Neuronal stem cell (in vitro differentiated cells): Measurements from ENCODE around the gene ZBTB7C.

Experiments used
- DNase-seq: peaks from one replicate; pipeline ENCODE4 v3.0.0-alpha.2; 2013; ENCODE audit warnings: low spot score
- H2AFZ ChIP-seq: one replicate; pipeline ENCODE4 v1.6.1; 2013; ENCODE audit warnings: mild to moderate bottlenecking, low read length, inconsistent platforms
- H2AK5ac ChIP-seq: 2 replicates; pipeline ENCODE4 v1.6.1; 2013; ENCODE audit warnings: low read depth, mild to moderate bottlenecking, inconsistent platforms, low read length, moderate library complexity, mixed read lengths
- H2BK120ac ChIP-seq: 2 replicates; pipeline ENCODE4 v1.6.1; 2013; ENCODE audit warnings: low read depth, mild to moderate bottlenecking, inconsistent platforms, low read length, moderate library complexity, mixed read lengths
- H2BK12ac ChIP-seq: one replicate; pipeline ENCODE4 v1.6.1; 2013; ENCODE audit warnings: low read length, inconsistent platforms
- H2BK15ac ChIP-seq: 2 replicates; pipeline ENCODE4 v1.6.1; 2013; ENCODE audit warnings: mild to moderate bottlenecking, low read length, inconsistent platforms, mixed read lengths
- H2BK5ac ChIP-seq: one replicate; pipeline ENCODE4 v1.6.1; 2013; ENCODE audit warnings: inconsistent platforms, mild to moderate bottlenecking, low read length, moderate library complexity
- H3K14ac ChIP-seq: one replicate; pipeline ENCODE4 v1.6.1; 2013; ENCODE audit warnings: low read length, inconsistent platforms
- H3K18ac ChIP-seq: 2 replicates; pipeline ENCODE4 v1.6.1; 2013; ENCODE audit warnings: low read length, inconsistent platforms
- H3K23ac ChIP-seq: 2 replicates; pipeline ENCODE4 v1.6.1; 2013; ENCODE audit warnings: low read depth, mild to moderate bottlenecking, mixed read lengths, low read length, inconsistent platforms; ENCODE audit not compliant: poor library complexity
- H3K27ac ChIP-seq: replicated peaks from 3 replicates; pipeline ENCODE4 v1.5.1; 2013; ENCODE audit warnings: low read length, inconsistent platforms
- H3K27me3 ChIP-seq, 3 experiments: 2 replicates each; pipeline ENCODE4 v1.6.1; 2013; ENCODE audit warnings: low read length in 3 of 3, mild to moderate bottlenecking in 2 of 3, inconsistent platforms in 1 of 3, low read depth in 1 of 3, mixed read lengths in 1 of 3, moderate library complexity in 1 of 3; ENCODE audit not compliant: control insufficient read depth in 3 of 3, insufficient read depth in 3 of 3
- H3K36me3 ChIP-seq, 2 donors: replicated peaks in 1 of 2; 2 replicates each; pipeline ENCODE4 v1.6.1; 2013; ENCODE audit warnings: low read length in 2 of 2; ENCODE audit not compliant: control insufficient read depth in 2 of 2, insufficient read depth in 2 of 2
- H3K4ac ChIP-seq: 2 replicates; pipeline ENCODE4 v1.6.1; 2013; ENCODE audit warnings: inconsistent platforms, mild to moderate bottlenecking, low read length, moderate library complexity
- H3K4me1 ChIP-seq, 2 donors: 1 replicate in 1 of 2; 2 replicates in 1 of 2; pipeline ENCODE4 v1.6.1; 2013; ENCODE audit warnings: low read length in 2 of 2, low read depth in 1 of 2; ENCODE audit not compliant: control insufficient read depth in 2 of 2, insufficient read depth in 1 of 2
- H3K4me2 ChIP-seq: one replicate; pipeline ENCODE4 v1.6.1; 2013; ENCODE audit warnings: mild to moderate bottlenecking, low read length, inconsistent platforms; ENCODE audit not compliant: insufficient read depth, poor library complexity, severe bottlenecking
- H3K4me3 ChIP-seq, 2 donors: 2 replicates each; pipeline ENCODE4 v1.5.1; 2013; ENCODE audit warnings: low read length in 2 of 2, mild to moderate bottlenecking in 2 of 2, inconsistent platforms in 1 of 2, moderate library complexity in 1 of 2
- H3K79me1 ChIP-seq: one replicate; pipeline ENCODE4 v1.6.1; 2013; ENCODE audit warnings: low read depth, mild to moderate bottlenecking, inconsistent platforms, low read length, moderate library complexity
- H3K9ac ChIP-seq: one replicate; pipeline ENCODE4 v1.6.1; 2013; ENCODE audit warnings: mild to moderate bottlenecking, low read depth, low read length, inconsistent platforms; ENCODE audit not compliant: poor library complexity
- H3K9me3 ChIP-seq, 2 donors: replicated peaks in 1 of 2; 2 replicates each; pipeline versions ENCODE3 to v1.6.1; 2013; ENCODE audit warnings: low read length in 2 of 2, mild to moderate bottlenecking in 2 of 2, inconsistent platforms in 1 of 2, low read depth in 1 of 2, mixed read lengths in 1 of 2, moderate library complexity in 1 of 2; ENCODE audit not compliant: control insufficient read depth in 2 of 2, insufficient read depth in 1 of 2
- H4K8ac ChIP-seq: one replicate; pipeline ENCODE4 v1.6.1; 2013; ENCODE audit warnings: low read depth, mild to moderate bottlenecking, inconsistent platforms, low read length, moderate library complexity
- H4K91ac ChIP-seq: one replicate; pipeline ENCODE4 v1.6.1; 2013; ENCODE audit warnings: low read length, low read depth, mild to moderate bottlenecking, inconsistent platforms; ENCODE audit not compliant: poor library complexity
- WGBS, 2 donors: extraction: QIAGEN DNeasy Blood & Tissue Kit; methylation state at CpG; one replicate each; pipeline ENCODE4 v1.1.7; 2013; ENCODE audit warnings: missing lambda C conversion rate in 2 of 2, mixed read lengths in 1 of 2; ENCODE audit not compliant: insufficient read length in 2 of 2, insufficient replicate concordance in 1 of 2; ENCODE audit errors: extremely low coverage in 2 of 2; 5-methylcytosine and 5-hydroxymethylcytosine counted together

ZBTB7C gene

DNA sequence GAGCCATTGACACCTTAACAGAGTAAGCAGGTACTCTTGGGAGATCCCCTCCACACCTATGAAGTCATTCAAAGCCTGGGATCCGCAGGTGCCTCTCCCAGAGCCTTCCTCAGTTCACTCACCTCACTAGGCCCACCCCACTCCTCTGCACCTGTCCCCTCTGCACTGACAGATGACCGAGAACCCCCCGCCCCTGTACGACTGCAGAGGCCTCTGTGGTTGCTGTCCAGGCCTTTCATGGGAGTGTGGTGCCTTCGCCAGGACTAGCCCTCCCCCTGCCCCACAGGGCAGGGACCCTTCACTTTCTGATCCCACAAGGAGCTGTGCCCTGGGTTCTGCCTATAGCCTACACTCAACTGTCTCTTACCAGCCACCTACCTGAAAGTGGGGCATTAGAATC is 238.5 kb downstream of the ZBTB7C start:
- Histone ChIP-seq H3K79me1 (no peaks in the 10 kb centered on the region), H3K4me1 (peaks cover 0 to 8% of the 10 kb centered on the region in 2 donors), H2AK5ac (peak overlapping the region; percentile 21), H3K36me3 (no peaks in the 10 kb centered on the region), H4K91ac (no peak overlapping the region), H4K8ac (no peak overlapping the region), H3K4me3 (no peak overlapping the region), H3K9me3 (no peaks in the 10 kb centered on the region), H2BK12ac (no peak overlapping the region), H2BK5ac (no peak overlapping the region), H3K9ac (no peak overlapping the region), H3K23ac (no peak overlapping the region), H3K18ac (no peak overlapping the region), H3K4me2 (no peak overlapping the region), H2BK15ac (no peak overlapping the region), H2BK120ac (no peak overlapping the region), H3K27me3 (peaks cover 0 to 20% (median 0%) of the 10 kb centered on the region in 3 experiments), H3K14ac (no peak overlapping the region), H2AFZ (no peak overlapping the region), H3K27ac (no peak overlapping the region), H3K4ac (no peak overlapping the region)
- WGBS, 2 donors = no CpG with 5 or more reads among the region's 5 CpGs
- DNase-seq = no peak

DNA sequence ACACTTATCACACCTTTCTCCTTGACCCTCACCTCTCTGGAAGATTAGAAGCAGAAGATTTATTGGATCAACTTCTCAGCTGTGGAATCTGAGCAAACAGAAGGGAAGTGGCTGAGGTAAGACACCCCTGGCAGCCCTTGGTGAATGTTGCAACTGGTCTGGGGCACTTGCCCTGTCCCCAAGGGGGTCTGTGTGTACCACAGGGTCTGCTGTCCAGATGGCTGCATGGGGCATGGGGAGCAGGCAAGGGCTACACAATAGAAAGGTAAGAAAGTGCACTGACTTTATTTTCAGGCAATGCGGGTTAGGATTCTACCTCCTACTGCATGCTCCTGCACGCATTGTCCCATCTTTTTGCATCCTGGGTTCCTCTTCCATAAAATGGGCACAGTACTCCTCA is 240.3 kb downstream of the ZBTB7C start:
- Histone ChIP-seq H3K4me3 (no peak overlapping the region), H3K4ac (no peak overlapping the region), H3K36me3 (no peaks in the 10 kb centered on the region), H2BK12ac (no peak overlapping the region), H3K79me1 (no peaks in the 10 kb centered on the region), H2BK5ac (no peak overlapping the region), H3K23ac (no peak overlapping the region), H3K14ac (no peak overlapping the region), H3K9ac (no peak overlapping the region), H3K4me1 (peaks cover 0 to 9% of the 10 kb centered on the region in 2 donors), H2AK5ac (no peak overlapping the region), H2AFZ (no peak overlapping the region), H2BK15ac (no peak overlapping the region), H2BK120ac (no peak overlapping the region), H3K27me3 (peaks cover 0 to 28% (median 0%) of the 10 kb centered on the region in 3 experiments), H4K91ac (no peak overlapping the region), H3K4me2 (no peak overlapping the region), H4K8ac (no peak overlapping the region), H3K18ac (no peak overlapping the region), H3K27ac (no peak overlapping the region), H3K9me3 (no peaks in the 10 kb centered on the region)
- no CpG with 5 or more reads among the region's 2 CpGs for WGBS, 2 donors
- no peak for DNase-seq

DNA sequence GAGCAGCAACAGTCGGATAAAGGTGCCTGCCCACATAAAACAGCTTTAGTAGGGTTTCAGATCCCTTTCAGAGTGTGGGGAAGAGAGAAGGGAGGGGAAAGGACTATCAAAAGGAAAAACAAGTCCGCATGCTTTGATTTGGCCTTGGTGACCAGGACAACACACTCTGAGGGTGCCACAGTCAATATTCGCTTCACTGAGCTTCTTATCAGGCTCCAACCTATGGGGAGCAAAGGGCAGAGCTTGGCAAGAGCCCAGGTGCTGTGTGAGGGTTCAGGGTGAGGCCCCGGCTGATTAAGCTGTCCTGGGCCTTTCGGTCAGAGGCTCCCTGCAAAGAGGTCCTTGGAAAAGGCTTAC is 241.3 kb downstream of the ZBTB7C start:
- no CpG with 5 or more reads among the region's 5 CpGs for WGBS, 2 donors

DNA sequence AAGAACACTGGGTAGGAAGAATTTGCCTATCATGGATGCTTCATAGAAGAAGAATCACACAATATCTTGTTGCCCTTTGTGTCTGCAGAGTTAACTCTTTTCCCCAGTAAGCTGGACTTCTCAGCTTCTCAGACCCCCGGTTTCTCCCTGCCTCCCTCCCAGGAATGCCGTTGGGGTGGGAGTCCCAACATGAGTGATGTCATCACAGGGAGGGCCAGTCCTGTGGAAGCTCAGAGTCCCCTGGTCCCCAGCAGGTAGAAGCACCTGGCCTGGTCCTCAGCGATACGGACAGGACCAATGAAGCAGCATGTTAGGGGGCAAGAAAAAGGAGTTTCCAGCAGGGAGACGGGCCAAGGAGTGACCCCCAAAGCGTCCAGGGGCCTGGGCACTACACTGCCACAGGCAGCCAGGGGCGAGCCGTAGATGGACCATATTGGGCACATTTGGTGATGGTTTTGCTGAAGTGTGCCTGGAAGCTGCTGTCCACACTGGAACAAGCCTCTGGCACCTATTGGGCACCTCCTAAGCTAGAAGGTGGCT is 242.8 kb downstream of the ZBTB7C start:
- Histone ChIP-seq H3K4me3 (no peak overlapping the region), H2BK12ac (peak overlapping the region; percentile 51), H3K36me3 (no peaks in the 10 kb centered on the region), H3K18ac (peak overlapping the region; percentile 6), H2BK15ac (no peak overlapping the region), H2BK120ac (no peak overlapping the region), H3K27me3 (peaks cover 0 to 40% (median 0%) of the 10 kb centered on the region in 3 experiments), H3K4me1 (peaks cover 0 to 18% of the 10 kb centered on the region in 2 donors), H3K27ac (no peak overlapping the region), H3K9me3 (no peaks in the 10 kb centered on the region), H2BK5ac (no peak overlapping the region), H3K14ac (peak overlapping the region; percentile 25), H3K9ac (no peak overlapping the region), H2AFZ (no peak overlapping the region), H3K79me1 (no peaks in the 10 kb centered on the region), H2AK5ac (no peak overlapping the region), H4K91ac (no peak overlapping the region), H3K23ac (no peak overlapping the region), H3K4ac (no peak overlapping the region), H3K4me2 (no peak overlapping the region), H4K8ac (no peak overlapping the region)
- no CpG with 5 or more reads among the region's 8 CpGs for WGBS, 2 donors
- DNase-seq = no peak

More for the DNA sequence above, 241.3 kb downstream of the ZBTB7C start:
- H3K27ac ChIP-seq = no peak overlapping the region
- H3K4me3 ChIP-seq = no peak overlapping the region
- no peak overlapping the region for H3K4me2 ChIP-seq
- DNase-seq = no peak
- H3K14ac ChIP-seq = no peak overlapping the region
- no peaks in the 10 kb centered on the region for H3K9me3 ChIP-seq
- H3K27me3 ChIP-seq = peaks cover 0 to 37% (median 0%) of the 10 kb centered on the region in 3 experiments
- no peak overlapping the region for H2BK120ac ChIP-seq
- H4K8ac ChIP-seq = no peak overlapping the region
- no peak overlapping the region for H2BK12ac ChIP-seq
- H3K9ac ChIP-seq = no peak overlapping the region
- H3K4ac ChIP-seq = no peak overlapping the region
- H3K23ac ChIP-seq = no peak overlapping the region
- no peak overlapping the region for H2AK5ac ChIP-seq
- H4K91ac ChIP-seq = no peak overlapping the region
- H3K18ac ChIP-seq = no peak overlapping the region
- no peak overlapping the region for H2BK5ac ChIP-seq
- peaks cover 0 to 16% of the 10 kb centered on the region in 2 donors for H3K4me1 ChIP-seq
- no peaks in the 10 kb centered on the region for H3K79me1 ChIP-seq
- no peaks in the 10 kb centered on the region for H3K36me3 ChIP-seq
- H2BK15ac ChIP-seq = no peak overlapping the region
- H2AFZ ChIP-seq = no peak overlapping the region
